ENCODE results near the gene TMEM242.

TMEM242 gene

DNA sequence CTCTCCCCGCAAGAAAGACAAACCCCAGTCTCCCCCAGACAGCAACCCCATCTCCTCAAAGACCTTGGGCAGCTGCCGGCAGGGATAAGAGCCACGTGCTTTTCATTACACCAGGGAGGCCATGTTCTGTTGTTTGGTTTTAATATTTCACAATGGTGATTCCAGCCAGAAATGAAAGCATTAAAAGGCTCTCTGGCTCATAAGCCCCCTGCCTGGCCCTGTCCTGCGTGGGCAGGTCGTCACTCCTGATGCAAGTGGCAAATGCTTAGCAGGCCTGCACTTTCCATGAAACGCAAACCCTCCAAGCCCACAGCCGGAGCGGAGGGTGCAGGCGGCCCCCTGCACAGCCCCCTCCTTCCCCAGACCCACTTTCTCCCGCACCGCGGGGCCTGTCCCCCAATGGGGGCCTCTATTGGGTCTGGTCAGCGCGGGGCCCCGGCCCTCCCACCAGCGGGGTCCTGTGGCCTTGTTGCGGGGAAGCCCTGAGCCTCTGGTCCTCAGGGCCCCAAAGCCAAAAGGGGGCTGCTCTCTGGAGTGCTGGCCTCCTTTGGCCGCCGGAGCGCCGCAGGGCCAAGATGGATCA lies 77.2 kb downstream of the TMEM242 start:
- no peak for DNase-seq

DNA sequence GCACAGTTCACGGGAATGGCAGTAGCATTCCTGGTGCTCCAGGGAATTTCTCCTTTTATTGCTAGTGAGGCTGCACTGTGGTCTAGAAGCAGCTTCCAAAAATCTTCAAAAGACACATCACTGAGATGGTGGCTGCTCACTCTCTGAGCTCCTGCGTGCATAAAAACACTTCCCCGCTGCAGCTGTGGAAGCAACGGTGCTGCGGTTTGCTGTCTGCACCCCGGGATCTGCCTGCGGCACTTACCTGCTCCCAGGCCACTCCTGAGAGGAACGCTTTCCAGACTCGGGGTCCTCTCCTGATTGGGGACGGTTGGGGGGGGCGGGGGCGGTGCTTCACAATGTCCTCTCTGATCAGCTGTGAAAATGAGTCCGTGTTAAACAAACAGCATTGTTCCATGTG lies 77.9 kb downstream of the TMEM242 start:
- no peak for DNase-seq

GRCh38 chr6:157244780-157245179 lies 78.5 kb downstream of the TMEM242 start:
- DNase-seq = no peak

- no peak for DNase-seq
These were observed 79.1 kb downstream of the TMEM242 start for GRCh38 chr6:157244175-157244574.

DNA sequence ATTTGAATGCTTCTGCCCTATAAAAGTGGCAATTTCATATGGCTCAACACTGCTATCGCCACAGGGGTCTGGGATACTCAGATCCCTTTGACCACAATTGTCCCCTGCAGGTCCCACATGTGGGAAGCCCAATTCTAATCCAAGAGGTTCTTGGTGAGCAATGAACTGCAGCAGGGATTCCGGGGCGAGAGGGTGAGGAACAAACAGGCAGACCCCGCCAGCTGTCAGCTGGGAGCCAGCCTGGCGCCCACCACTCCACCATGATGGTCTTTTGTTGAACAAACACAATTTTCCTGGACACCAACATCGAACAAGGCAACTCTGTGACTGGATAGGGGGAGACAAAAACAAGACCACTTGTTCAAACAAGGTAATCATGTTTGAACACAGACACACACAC lies 80.5 kb downstream of the TMEM242 start:
- no peak for DNase-seq

- DNase-seq = no peak
These were observed 82.4 kb downstream of the TMEM242 start for GRCh38 chr6:157240960-157241311.

GRCh38 chr6:157240059-157240959 lies 83.0 kb downstream of the TMEM242 start:
- no peak for DNase-seq

DNA sequence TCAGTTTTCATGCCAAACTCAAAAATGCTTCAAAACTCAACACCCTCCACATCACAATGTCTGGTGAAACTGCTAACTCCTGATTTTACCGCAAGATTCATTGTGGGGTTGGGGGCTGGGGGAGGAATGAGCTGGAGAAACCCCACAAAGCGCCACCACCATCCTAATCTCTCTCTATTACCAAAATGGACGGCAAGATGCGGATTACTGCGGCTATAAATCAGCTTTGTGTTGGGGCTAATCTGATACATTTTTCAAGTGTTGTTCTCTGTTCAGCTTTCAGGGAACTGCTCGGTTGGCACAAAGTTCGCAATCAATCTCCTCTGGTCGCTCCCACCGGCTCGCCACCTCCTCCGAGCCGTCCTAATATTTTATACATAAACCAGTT lies 83.7 kb downstream of the TMEM242 start:
- no peak for DNase-seq

All from activated CD4-positive, alpha-beta T cell treated with anti-CD3 and anti-CD28 coated beads, Interleukin-2, amount 50 U/mL, for 48 hours (primary cell).